Measurements from ENCODE around the gene NOTCH1. TPM values are rescaled to one million over a fixed set of nuclear protein-coding genes. Genes with fewer than 3 reads are reported as not detected.

The NOTCH1 gene
- total RNA-seq, 3 donors from 2014 or later: 59.0 to 101 (median 72.6) TPM

DNA sequence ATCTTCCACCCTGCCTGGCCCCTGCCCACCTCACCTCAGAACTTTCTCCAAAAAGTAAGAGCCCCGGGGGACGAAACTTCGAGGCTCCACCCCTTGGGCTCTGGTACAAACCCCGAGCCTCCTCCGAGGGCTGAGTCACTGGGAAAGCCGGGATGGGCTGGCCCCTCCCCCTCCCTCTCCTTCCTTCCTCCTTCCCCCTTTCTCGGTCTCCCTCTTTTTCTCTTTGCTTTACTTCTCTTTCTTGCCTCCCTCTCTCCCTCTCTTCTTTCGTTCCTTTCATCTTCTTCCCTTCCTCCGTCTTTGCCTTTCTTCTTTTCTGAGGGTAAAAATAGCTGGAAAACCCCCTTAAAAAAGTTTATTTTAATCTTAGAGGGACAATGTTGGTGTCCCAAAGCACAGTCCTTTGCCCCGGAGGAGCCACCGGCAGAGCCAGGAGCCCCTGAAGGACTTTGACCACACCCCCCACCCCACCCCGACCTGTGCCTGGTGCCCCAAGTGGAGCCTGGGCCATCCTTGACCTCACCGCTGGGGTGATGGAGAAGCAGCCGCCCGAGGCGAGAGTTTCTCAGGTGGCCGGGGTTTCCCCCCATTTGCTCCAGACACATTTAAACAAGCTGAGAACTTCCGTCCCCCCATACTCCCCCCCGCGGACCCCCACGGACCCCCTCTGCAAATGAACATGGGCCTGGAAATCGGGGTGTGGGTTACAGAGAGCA lies 5.7 kb upstream of the NOTCH1 start:
- peaks cover 24% of the 10 kb centered on the region for H3K4me1 ChIP-seq (ENCODE audit: low read depth)
- intact Hi-C loops (cut with DNase I, micrococcal nuclease): no loop called here
- DNase-seq (peak; percentile 70 to 79 (median 71)), ATAC-seq (peak; percentile 53)
- H3K36me3 ChIP-seq (ENCODE audit: low read depth): no peaks in the 10 kb centered on the region
- TF ChIP-seq, protein P1, sequence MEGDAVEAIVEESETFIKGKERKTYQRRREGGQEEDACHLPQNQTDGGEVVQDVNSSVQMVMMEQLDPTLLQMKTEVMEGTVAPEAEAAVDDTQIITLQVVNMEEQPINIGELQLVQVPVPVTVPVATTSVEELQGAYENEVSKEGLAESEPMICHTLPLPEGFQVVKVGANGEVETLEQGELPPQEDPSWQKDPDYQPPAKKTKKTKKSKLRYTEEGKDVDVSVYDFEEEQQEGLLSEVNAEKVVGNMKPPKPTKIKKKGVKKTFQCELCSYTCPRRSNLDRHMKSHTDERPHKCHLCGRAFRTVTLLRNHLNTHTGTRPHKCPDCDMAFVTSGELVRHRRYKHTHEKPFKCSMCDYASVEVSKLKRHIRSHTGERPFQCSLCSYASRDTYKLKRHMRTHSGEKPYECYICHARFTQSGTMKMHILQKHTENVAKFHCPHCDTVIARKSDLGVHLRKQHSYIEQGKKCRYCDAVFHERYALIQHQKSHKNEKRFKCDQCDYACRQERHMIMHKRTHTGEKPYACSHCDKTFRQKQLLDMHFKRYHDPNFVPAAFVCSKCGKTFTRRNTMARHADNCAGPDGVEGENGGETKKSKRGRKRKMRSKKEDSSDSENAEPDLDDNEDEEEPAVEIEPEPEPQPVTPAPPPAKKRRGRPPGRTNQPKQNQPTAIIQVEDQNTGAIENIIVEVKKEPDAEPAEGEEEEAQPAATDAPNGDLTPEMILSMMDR (IDR thresholded peaks at IDR 0.05): no peak
- H3K4me3 ChIP-seq: no peak overlapping the region
- H3K9me3 ChIP-seq: no peaks in the 10 kb centered on the region

DNA sequence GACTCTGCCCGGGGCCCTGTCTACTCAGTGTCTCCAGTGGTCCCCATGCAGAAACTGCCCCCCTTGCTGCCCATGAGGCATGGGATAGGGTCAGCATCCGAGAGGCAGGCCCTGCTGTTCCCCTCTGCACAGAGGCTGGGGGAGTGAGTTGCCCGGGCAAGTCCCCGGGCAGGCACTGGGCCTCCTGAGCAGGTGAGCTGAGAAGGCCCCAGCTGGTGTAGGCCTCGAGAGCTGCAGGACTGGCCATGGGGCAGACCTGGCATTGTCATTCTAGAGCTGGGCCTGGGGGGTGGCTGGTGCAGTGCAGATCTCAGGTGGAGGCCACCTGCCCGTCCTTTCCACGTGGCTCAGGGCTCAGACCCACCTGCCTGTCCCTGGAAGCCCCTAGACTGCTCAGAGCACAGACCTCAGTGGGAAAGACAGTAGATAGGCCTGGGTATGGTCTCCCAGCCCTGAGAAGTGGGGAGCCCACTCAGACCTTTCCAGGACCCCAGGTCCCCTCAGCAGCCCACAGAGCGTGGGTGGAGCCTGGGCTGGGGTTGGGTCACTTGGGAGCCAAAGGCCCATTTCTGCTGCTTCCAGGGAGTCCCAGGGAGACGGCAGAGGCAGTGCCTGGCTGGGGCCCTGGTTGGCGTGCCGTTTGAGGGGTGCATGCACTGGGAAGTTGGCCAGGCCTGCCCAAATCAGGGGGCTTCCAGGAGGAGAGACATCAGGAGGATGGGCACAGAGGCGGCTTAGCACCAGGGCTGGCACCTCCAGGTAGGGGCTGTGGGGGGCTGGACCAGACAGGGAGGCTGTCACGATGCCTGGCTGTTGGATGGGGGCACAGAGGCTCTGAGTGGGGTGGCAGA lies 4.8 kb upstream of the NOTCH1 start:
- ATAC-seq: no peak
- TF ChIP-seq, protein P1 (IDR thresholded peaks at IDR 0.05): no peak
- H3K36me3 ChIP-seq (ENCODE audit: low read depth): no peaks in the 10 kb centered on the region
- peaks cover 27% of the 10 kb centered on the region for H3K4me1 ChIP-seq (ENCODE audit: low read depth)
- intact Hi-C loops (cut with DNase I, micrococcal nuclease): no loop called here
- H3K9me3 ChIP-seq: no peaks in the 10 kb centered on the region
- no peak overlapping the region for H3K4me3 ChIP-seq
- no peak for DNase-seq

DNA sequence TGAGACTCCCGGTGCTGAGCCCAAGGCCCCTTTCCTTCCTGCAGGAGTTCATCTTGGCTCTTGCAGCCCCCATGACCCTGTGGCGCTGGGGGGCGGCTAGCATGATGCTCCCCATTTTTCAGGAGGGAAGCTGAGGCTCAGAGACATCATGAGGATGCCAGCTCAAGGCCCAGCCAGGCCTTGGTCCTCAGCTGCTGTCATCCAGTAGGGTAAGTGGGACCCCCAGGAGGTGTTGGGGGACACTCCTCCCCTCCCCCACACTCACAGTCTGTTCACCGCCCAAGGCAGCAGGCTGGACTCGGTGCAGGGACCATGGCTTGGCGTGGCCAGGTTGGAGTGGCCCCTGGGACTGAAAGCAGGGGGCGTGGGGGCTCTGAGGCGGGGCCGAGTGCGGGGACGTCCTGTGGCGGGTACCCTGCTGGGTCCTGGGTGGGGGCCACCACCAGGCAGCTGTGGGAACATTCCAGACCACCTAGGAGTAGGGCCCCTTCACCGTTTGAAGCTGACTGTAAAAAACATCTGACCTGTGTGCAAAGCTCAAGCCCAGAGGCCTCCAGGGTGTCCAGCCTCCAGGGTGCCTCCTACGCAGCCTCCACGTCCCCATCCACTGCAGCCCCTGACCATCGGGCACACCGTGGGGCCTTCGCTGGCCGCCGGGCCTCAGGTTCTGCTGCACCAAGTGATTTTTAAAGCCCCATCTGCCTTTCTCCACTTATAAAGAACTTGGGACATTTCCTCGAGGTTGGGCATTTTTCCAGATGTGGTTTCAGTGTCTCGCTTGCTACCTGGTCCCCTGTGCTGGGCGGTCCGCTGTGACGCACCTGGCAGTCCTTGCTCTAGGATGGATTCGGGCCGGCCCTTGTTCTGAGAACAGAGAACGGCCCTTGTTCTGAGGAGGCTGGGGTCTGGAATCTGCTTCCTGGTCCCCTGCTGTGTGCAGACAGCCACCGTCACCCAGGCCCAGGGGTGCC lies 3.4 kb upstream of the NOTCH1 start:
- intact Hi-C loops (cut with DNase I, micrococcal nuclease): no loop called here
- peak in 1 of 3 donors; percentile 47 for DNase-seq
- TF ChIP-seq, protein P1 (IDR thresholded peaks at IDR 0.05): no peak
- H3K4me1 ChIP-seq (ENCODE audit: low read depth): peaks cover 32% of the 10 kb centered on the region
- no peaks in the 10 kb centered on the region for H3K9me3 ChIP-seq
- no peak overlapping the region for H3K4me3 ChIP-seq
- H3K36me3 ChIP-seq (ENCODE audit: low read depth): no peaks in the 10 kb centered on the region
- ATAC-seq: no peak

DNA sequence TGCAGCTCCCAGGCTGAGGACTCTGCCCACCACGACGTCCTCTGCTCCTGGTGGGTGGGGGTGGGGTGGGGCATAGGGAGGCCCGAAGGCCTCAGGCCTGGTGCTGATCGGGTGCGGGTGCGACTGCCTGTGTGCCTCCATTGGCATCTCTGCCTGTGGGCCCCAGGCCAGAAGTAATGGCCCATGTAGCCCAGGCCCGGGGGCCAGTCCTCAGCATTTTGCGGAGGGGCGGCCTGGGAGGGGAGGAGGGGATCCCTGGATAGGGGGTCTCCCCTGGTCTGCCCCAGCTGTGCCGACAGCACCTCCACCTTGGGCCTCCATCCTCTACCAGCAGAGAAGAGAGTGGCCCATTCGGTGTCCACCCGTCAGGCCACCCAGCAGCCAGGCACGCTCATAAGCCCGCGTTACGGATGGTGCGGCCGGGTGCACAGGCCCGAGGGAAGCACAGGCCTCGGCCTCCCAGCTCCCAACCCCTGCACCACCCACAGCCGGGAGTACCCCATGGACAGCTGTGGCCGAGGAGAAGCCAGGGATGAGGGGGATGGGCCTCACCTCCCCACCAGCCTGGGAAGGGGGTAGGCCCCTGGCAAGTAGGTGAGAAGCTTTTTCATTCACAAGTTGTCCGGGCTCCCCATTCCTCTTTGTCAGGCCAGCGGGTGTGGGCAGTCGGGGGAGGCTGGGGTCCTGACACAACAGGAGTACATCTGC lies 1.8 kb upstream of the NOTCH1 start:
- DNase-seq (peak; percentile 32 to 73 (median 65)), ATAC-seq (no peak)
- no peaks in the 10 kb centered on the region for H3K36me3 ChIP-seq (ENCODE audit: low read depth)
- peaks cover 47% of the 10 kb centered on the region for H3K4me1 ChIP-seq (ENCODE audit: low read depth)
- H3K9me3 ChIP-seq: no peaks in the 10 kb centered on the region
- no peak overlapping the region for H3K4me3 ChIP-seq
- TF ChIP-seq, protein P1 (IDR thresholded peaks at IDR 0.05): no peak
- intact Hi-C loops (cut with DNase I, micrococcal nuclease): no loop called here

All from mucosa of descending colon (tissue), 3 donors.